Measurements from ENCODE around the gene RPS15. TPM values are rescaled to one million over a fixed set of nuclear protein-coding genes. Genes with fewer than 3 reads are reported as not detected.

The RPS15 gene
- total RNA-seq, 4 donors from 2014 or later, result 4,239 to 4,988 (median 4,337) TPM

- Histone ChIP-seq H3K9me3 (no peaks in the 10 kb centered on the region), H3K4me3 (no peak overlapping the region), H3K27ac (no peak overlapping the region), H3K27me3 (peaks cover 3 to 58% of the 10 kb centered on the region in 2 donors), H3K4me1 (peaks cover 0 to 46% (median 25%) of the 10 kb centered on the region in 4 donors), H3K36me3 (peaks cover 0 to 26% (median 0%) of the 10 kb centered on the region in 3 donors)
- TF ChIP-seq POLR2A (IDR thresholded peaks at IDR 0.05) (no peak), CTCF (IDR thresholded peaks at IDR 0.05) (no peak), EP300 (IDR thresholded peaks at IDR 0.05) (no peak)
- 35 to 43% methylated on average over 45 to 48 of the region's 48 CpGs for WGBS, 2 donors
- DNase-seq (ENCODE audit: low spot score in 2 of 2), result no peak
These were observed 19.0 kb downstream of the RPS15 start for GRCh38 chr19:1457031-1457739.

GRCh38 chr19:1457892-1458291, 19.7 kb downstream of the RPS15 start:
- no peaks in the 10 kb centered on the region for H3K9me3 ChIP-seq
- no peak overlapping the region for H3K27ac ChIP-seq
- WGBS, 2 donors, result 80 to 88% methylated on average over 4 to 7 of the region's 16 CpGs
- no peak overlapping the region for H3K4me3 ChIP-seq
- peaks cover 3 to 51% of the 10 kb centered on the region in 2 donors for H3K27me3 ChIP-seq
- peaks cover 0 to 27% (median 0%) of the 10 kb centered on the region in 3 donors for H3K36me3 ChIP-seq
- no peak for DNase-seq (ENCODE audit: low spot score in 2 of 2)
- H3K4me1 ChIP-seq, result peaks cover 0 to 39% (median 20%) of the 10 kb centered on the region in 4 donors
- TF ChIP-seq POLR2A (IDR thresholded peaks at IDR 0.05), result no peak
- TF ChIP-seq EP300 (IDR thresholded peaks at IDR 0.05), result no peak
- TF ChIP-seq CTCF (IDR thresholded peaks at IDR 0.05), result no peak

GRCh38 chr19:1459479-1459878, 21.3 kb downstream of the RPS15 start:
- peaks cover 3 to 35% of the 10 kb centered on the region in 2 donors for H3K27me3 ChIP-seq
- TF ChIP-seq POLR2A (IDR thresholded peaks at IDR 0.05), result no peak
- no peak for TF ChIP-seq EP300 (IDR thresholded peaks at IDR 0.05)
- no peak for TF ChIP-seq CTCF (IDR thresholded peaks at IDR 0.05)
- H3K36me3 ChIP-seq, result peaks cover 0 to 27% (median 0%) of the 10 kb centered on the region in 3 donors
- no peaks in the 10 kb centered on the region for H3K9me3 ChIP-seq
- 69 to 81% methylated on average over 9 of the region's 9 CpGs for WGBS, 2 donors
- no peak overlapping the region for H3K4me3 ChIP-seq
- no peak for DNase-seq (ENCODE audit: low spot score in 2 of 2)
- no peak overlapping the region for H3K27ac ChIP-seq
- peaks cover 0 to 26% (median 8%) of the 10 kb centered on the region in 4 donors for H3K4me1 ChIP-seq

GRCh38 chr19:1460033-1460995, 22.1 kb downstream of the RPS15 start:
- H3K4me3 ChIP-seq, result no peak overlapping the region
- no peak for DNase-seq (ENCODE audit: low spot score in 2 of 2)
- no peak overlapping the region for H3K27ac ChIP-seq
- TF ChIP-seq EP300 (IDR thresholded peaks at IDR 0.05) (no peak), CTCF (IDR thresholded peaks at IDR 0.05) (no peak), POLR2A (IDR thresholded peaks at IDR 0.05) (no peak)
- H3K27me3 ChIP-seq, result peaks cover 3 to 26% of the 10 kb centered on the region in 2 donors
- 90 to 92% methylated on average over 14 to 32 of the region's 36 CpGs for WGBS, 2 donors
- peaks cover 0 to 20% (median 4%) of the 10 kb centered on the region in 4 donors for H3K4me1 ChIP-seq
- no peaks in the 10 kb centered on the region for H3K9me3 ChIP-seq
- H3K36me3 ChIP-seq, result peaks cover 0 to 30% (median 0%) of the 10 kb centered on the region in 3 donors

Data from tibial nerve (tissue), 4 donors.